ENCODE results near the gene CAMKK2. TPM values are rescaled to one million over a fixed set of nuclear protein-coding genes. Genes with fewer than 3 reads are reported as not detected.
"Not testable (repeated sequence)": the region's sequence is repeated elsewhere in the genome, so short reads cannot be mapped to it uniquely, and the experiment has no call there.

The CAMKK2 gene
- total and polyA plus RNA-seq, 4 donors = 20.7 to 47.6 (median 31.3) TPM

DNA sequence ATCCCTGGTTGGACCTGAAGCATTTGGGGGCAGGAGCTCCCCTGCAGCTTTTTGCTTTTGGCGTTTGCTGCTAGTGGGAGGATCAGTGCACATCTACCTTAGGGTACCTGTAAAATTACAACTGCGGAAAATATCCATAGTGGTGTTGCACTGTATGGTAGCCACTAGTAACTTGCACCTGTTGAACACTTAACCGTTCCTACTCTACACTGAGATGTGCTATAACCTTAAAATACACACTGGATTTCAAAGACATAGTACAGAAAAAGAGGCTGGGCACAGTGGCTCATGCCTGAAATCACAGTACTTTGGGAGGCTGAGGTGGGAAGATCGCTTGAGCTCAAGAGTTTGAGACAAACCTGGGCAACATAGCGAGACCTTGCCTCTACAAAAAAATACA, 83.6 kb downstream of the CAMKK2 start:
- intact Hi-C loops (cut with DNase I) = no loop called here
- Histone ChIP-seq H3K4me3 (ENCODE audit: low read length in 2 of 2) (no peak overlapping the region), H3K36me3 (ENCODE audit: control insufficient read depth in 1 of 2, insufficient read depth in 2 of 2, low read length in 1 of 2) (no peaks in the 10 kb centered on the region), H3K4me1 (ENCODE audit: control insufficient read depth in 1 of 2, insufficient read depth in 2 of 2, low read length in 2 of 2) (no peaks in the 10 kb centered on the region), H3K27ac (ENCODE audit: low read depth in 1 of 2, low read length in 2 of 2) (no peak overlapping the region), H3K27me3 (ENCODE audit: control insufficient read depth in 1 of 2, insufficient read depth in 2 of 2, low read length in 1 of 2) (no peaks in the 10 kb centered on the region), H3K9me3 (ENCODE audit: control insufficient read depth, low read length) (no peaks in the 10 kb centered on the region)
- ATAC-seq (ENCODE audit: low FRiP score) (no peak), DNase-seq (no peak)
- 94 to 95% methylated on average over 5 of the region's 5 CpGs for WGBS, 2 donors

DNA sequence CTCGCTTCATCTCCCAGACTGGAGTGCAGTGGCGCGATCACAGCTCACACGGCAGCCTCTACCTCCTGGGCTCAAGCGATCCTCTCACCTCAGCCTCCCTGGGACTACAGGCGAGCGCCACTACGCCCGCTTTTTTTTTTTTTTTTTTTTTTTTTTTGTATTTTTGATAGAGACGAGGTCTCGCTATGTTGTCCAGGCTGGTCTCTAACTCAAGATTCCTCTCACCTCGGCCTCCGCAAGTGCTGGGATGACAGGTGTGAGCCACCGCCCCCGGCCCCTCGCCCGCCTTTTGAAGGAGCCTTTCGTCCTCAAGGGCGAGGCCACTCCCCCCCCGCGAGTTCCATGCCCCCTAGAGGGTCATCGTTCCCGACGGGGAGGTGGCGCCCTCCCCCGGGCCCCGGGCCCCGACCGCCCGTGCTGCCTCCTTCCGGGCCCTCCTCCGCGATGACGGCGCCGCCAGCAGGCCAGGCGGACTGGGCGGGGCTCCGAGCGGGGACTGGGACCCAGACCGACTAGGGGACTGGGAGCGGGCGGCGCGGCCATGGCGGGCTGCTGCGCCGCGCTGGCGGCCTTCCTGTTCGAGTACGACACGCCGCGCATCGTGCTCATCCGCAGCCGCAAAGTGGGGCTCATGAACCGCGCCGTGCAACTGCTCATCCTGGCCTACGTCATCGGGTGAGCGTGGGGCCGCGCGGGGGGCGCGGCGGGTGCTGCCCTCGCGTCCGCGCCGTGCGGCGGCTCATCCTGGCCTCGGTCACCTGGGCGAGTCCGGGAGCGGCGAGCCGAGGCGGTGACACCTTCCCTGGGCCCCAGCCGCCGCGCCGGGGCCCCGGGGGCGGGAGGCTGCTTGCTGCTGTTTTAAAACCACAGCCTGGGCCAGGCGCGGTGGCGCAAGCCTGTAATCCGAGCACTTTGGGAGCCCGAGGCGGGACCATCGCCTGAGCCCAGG, 86.6 kb downstream of the CAMKK2 start, which contains the start of gene P2RX4:
Gene P2RX4, plus strand, starts transcription at position 506 of the 949 bp plus-strand sequence. Its CDS starts 36 bp downstream, at position 542.
- ATAC-seq (ENCODE audit: low FRiP score) (peak; percentile 92), DNase-seq (peak; percentile 93 to 95)
- WGBS, 2 donors = 7 to 9% methylated on average over 71 to 97 of the region's 97 CpGs
- Histone ChIP-seq H3K4me1 (ENCODE audit: control insufficient read depth in 1 of 2, insufficient read depth in 2 of 2, low read length in 2 of 2) (no peaks in the 10 kb centered on the region), H3K36me3 (ENCODE audit: control insufficient read depth in 1 of 2, insufficient read depth in 2 of 2, low read length in 1 of 2) (no peaks in the 10 kb centered on the region), H3K9me3 (ENCODE audit: control insufficient read depth, low read length) (no peaks in the 10 kb centered on the region), H3K27me3 (ENCODE audit: control insufficient read depth in 1 of 2, insufficient read depth in 2 of 2, low read length in 1 of 2) (no peaks in the 10 kb centered on the region), H3K27ac (ENCODE audit: low read depth in 1 of 2, low read length in 2 of 2) (peak within 1 kb of the TSS in 1 of 2 donors; percentile 27), H3K4me3 (ENCODE audit: low read length in 2 of 2) (peak within 1 kb of the TSS; percentile 45 to 74)
- intact Hi-C loops (cut with DNase I) = no loop called here

DNA sequence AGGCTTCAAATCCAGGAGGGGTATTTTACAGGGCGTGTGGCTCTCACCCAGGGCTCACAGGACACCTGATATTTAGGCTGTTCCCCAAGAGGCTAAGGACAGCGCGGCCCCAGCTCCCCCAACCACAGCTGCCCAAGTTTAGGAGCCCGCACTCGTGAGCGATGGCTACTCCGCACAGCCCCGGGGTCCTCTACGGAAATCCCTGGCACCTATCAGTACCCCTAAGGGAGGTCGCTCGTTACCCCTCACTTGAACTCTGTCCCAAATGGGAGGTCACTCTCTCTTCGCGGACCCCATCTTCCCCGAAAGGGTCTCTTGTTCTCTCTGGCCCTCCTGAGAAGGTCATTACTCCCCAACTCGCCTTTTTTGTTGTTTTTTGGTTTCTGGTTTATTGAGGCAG, 87.3 kb downstream of the CAMKK2 start:
- WGBS, 2 donors = 84 to 86% methylated on average over 15 of the region's 15 CpGs
- Histone ChIP-seq H3K4me3 (ENCODE audit: low read length in 2 of 2) (no peak overlapping the region), H3K9me3 (ENCODE audit: control insufficient read depth, low read length) (no peaks in the 10 kb centered on the region), H3K27ac (ENCODE audit: low read depth in 1 of 2, low read length in 2 of 2) (no peak overlapping the region), H3K36me3 (ENCODE audit: control insufficient read depth in 1 of 2, insufficient read depth in 2 of 2, low read length in 1 of 2) (no peaks in the 10 kb centered on the region), H3K27me3 (ENCODE audit: control insufficient read depth in 1 of 2, insufficient read depth in 2 of 2, low read length in 1 of 2) (no peaks in the 10 kb centered on the region), H3K4me1 (ENCODE audit: control insufficient read depth in 1 of 2, insufficient read depth in 2 of 2, low read length in 2 of 2) (no peaks in the 10 kb centered on the region)
- DNase-seq = peak in 1 of 2 donors; percentile 63
- peak; percentile 11 for ATAC-seq (ENCODE audit: low FRiP score)
- intact Hi-C loops (cut with DNase I) = no loop called here

DNA sequence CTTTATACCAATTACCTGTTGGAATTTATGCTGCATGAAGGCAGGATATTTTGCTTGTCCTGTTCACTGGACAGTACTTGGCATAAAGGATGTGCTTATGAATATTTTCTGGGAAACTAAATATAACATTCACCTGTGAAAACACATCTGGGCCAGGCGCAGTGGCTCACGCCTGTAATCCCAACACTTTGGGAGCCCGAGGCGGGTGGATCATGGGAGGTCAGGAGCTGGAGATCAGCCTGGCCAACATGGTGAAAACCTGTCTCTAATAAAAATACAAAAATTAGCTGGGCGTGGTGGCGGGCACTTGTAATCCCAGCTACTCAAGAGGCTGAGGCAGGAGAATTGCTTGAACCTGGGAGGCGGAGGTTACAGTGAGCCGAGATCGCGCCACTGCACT, 87.9 kb downstream of the CAMKK2 start:
- H3K4me1 ChIP-seq (ENCODE audit: control insufficient read depth in 1 of 2, insufficient read depth in 2 of 2, low read length in 2 of 2); intact Hi-C loops (cut with DNase I); H3K27ac ChIP-seq (ENCODE audit: low read depth in 1 of 2, low read length in 2 of 2); H3K4me3 ChIP-seq (ENCODE audit: low read length in 2 of 2); H3K27me3 ChIP-seq (ENCODE audit: control insufficient read depth in 1 of 2, insufficient read depth in 2 of 2, low read length in 1 of 2); ATAC-seq (ENCODE audit: low FRiP score); H3K9me3 ChIP-seq (ENCODE audit: control insufficient read depth, low read length); H3K36me3 ChIP-seq (ENCODE audit: control insufficient read depth in 1 of 2, insufficient read depth in 2 of 2, low read length in 1 of 2): not testable (repeated sequence)
- DNase-seq = peak in 1 of 2 donors; percentile 51
- 93 to 94% methylated on average over 10 of the region's 10 CpGs for WGBS, 2 donors

DNA sequence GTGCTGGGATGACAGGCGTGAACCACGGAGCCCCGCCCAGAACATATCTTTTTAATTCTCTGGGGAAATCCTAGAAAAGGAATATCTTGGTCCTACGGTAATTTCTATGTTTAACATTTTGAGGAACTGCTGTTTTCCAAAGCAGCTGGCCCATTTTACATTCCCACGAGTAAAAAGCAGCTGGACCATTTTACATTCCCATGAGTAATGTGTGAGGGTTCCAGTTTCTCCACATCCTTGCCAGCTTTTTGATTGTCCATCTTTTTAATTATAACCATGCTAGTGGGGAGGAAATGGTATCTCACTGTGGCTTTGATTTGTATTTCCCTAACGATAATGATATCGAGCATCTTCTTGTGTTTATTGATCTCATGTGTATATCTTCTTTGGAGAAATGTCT, 91.0 kb downstream of the CAMKK2 start:
- H3K27me3 ChIP-seq (ENCODE audit: control insufficient read depth in 1 of 2, insufficient read depth in 2 of 2, low read length in 1 of 2) = no peaks in the 10 kb centered on the region
- H3K4me1 ChIP-seq (ENCODE audit: control insufficient read depth in 1 of 2, insufficient read depth in 2 of 2, low read length in 2 of 2) = no peaks in the 10 kb centered on the region
- no peak overlapping the region for H3K27ac ChIP-seq (ENCODE audit: low read depth in 1 of 2, low read length in 2 of 2)
- 56 to 59% methylated on average over 7 of the region's 7 CpGs for WGBS, 2 donors
- ATAC-seq (ENCODE audit: low FRiP score) = no peak
- peak in 1 of 2 donors; percentile 34 for DNase-seq
- no peaks in the 10 kb centered on the region for H3K9me3 ChIP-seq (ENCODE audit: control insufficient read depth, low read length)
- no peak overlapping the region for H3K4me3 ChIP-seq (ENCODE audit: low read length in 2 of 2)
- H3K36me3 ChIP-seq (ENCODE audit: control insufficient read depth in 1 of 2, insufficient read depth in 2 of 2, low read length in 1 of 2) = no peaks in the 10 kb centered on the region
- intact Hi-C loops (cut with DNase I) = no loop called here

DNA sequence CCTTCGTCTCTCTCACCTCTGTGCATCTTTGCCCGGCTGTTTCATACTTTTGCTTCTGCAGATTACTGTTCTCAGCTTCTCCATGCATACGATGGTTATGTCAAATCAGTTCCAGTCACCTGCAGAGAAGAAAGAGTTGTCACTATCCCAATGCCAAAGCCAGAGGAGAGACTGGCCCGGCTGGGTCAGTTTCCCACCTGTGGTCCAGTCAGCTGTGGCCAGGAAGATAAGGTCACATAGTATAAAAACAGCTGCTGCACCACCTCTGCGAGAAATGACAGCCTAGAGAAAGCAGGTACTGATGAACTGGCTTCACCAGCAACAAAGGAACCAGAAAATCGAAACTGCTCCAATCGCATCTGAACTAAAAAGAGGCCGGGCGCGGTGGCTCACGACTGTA, 93.0 kb downstream of the CAMKK2 start:
- Histone ChIP-seq H3K4me3 (ENCODE audit: low read length in 2 of 2) (no peak overlapping the region), H3K27me3 (ENCODE audit: control insufficient read depth in 1 of 2, insufficient read depth in 2 of 2, low read length in 1 of 2) (no peaks in the 10 kb centered on the region), H3K9me3 (ENCODE audit: control insufficient read depth, low read length) (no peaks in the 10 kb centered on the region), H3K4me1 (ENCODE audit: control insufficient read depth in 1 of 2, insufficient read depth in 2 of 2, low read length in 2 of 2) (no peaks in the 10 kb centered on the region), H3K27ac (ENCODE audit: low read depth in 1 of 2, low read length in 2 of 2) (no peak overlapping the region), H3K36me3 (ENCODE audit: control insufficient read depth in 1 of 2, insufficient read depth in 2 of 2, low read length in 1 of 2) (no peaks in the 10 kb centered on the region)
- ATAC-seq (ENCODE audit: low FRiP score) = no peak
- 90 to 92% methylated on average over 11 of the region's 11 CpGs for WGBS, 2 donors
- intact Hi-C loops (cut with DNase I) = no loop called here
- DNase-seq = peak in 1 of 2 donors; percentile 48

DNA sequence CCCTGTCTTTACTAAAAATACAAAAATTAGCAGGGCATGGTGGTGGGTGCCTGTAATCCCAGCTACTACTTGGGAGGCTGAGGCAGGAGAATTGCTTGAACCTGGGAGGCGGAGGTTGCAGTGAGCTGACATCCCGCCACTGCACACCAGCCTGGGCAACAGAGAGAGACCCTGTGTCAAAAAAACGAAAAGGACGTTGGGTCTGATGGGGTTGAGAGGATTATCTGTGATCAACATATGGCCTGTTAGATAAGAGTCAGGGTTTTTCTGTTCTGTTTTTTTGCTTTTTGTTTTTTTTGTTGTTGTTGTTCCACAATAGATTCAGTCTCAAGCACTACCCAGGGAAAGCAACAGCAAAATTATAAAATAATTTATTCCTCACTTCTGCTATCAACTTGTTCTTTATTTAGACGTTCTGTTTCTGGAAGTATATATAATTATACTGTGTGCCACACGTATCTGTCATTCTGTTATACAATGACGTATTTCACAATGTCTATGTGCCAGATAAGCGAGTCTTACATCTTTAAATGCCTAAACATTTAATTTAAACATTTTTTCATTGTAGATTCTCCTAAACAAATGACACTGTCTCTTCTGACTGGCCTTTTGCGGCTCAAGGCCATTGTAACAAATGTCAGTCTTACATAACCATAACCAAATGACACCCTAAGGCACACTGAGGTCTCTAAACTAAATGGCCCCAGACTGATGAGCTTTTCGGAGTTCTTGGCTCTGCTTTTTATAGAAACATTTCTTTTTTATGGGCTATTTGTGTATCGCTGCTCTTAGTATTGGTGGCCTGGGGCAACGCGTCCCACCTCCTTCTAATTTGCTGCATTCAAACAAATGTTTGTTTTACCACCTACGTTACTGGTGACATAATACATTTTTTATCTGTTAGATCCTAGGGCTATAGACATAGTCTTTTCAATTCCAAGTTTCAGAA, 93.8 kb downstream of the CAMKK2 start:
- Histone ChIP-seq H3K36me3 (ENCODE audit: control insufficient read depth in 1 of 2, insufficient read depth in 2 of 2, low read length in 1 of 2) (no peaks in the 10 kb centered on the region), H3K4me3 (ENCODE audit: low read length in 2 of 2) (no peak overlapping the region), H3K27ac (ENCODE audit: low read depth in 1 of 2, low read length in 2 of 2) (no peak overlapping the region), H3K9me3 (ENCODE audit: control insufficient read depth, low read length) (no peaks in the 10 kb centered on the region), H3K4me1 (ENCODE audit: control insufficient read depth in 1 of 2, insufficient read depth in 2 of 2, low read length in 2 of 2) (no peaks in the 10 kb centered on the region), H3K27me3 (ENCODE audit: control insufficient read depth in 1 of 2, insufficient read depth in 2 of 2, low read length in 1 of 2) (no peaks in the 10 kb centered on the region)
- WGBS, 2 donors = 63 to 69% methylated on average over 14 of the region's 14 CpGs
- intact Hi-C loops (cut with DNase I) = no loop called here
- peak in 1 of 2 donors; percentile 2 for DNase-seq
- no peak for ATAC-seq (ENCODE audit: low FRiP score)

DNA sequence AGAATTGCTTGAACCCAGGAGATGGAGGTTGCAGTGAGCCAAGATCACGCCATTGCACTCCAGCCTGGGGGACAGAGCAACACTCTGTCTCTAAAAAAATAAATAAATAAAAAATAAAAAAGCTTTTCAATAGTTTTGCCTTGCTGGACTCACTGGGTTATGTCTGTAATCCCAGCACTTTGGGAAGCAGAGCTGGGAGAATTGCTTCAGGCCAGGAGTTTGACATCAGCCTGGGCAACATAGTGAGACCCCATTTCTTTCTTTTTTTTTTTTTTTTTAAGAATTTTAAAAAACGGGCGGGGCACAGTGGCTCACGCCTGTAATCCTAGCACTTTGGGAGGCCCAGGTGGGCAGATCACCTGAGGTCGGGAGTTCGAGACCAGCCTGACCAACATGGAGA, 95.4 kb downstream of the CAMKK2 start:
- ATAC-seq (ENCODE audit: low FRiP score); intact Hi-C loops (cut with DNase I): not testable (repeated sequence)

More for the DNA sequence above, 95.4 kb downstream of the CAMKK2 start:
- not testable (repeated sequence) for H3K4me3 ChIP-seq (ENCODE audit: low read length in 2 of 2); H3K27ac ChIP-seq (ENCODE audit: low read depth in 1 of 2, low read length in 2 of 2); H3K4me1 ChIP-seq (ENCODE audit: control insufficient read depth in 1 of 2, insufficient read depth in 2 of 2, low read length in 2 of 2); H3K27me3 ChIP-seq (ENCODE audit: control insufficient read depth in 1 of 2, insufficient read depth in 2 of 2, low read length in 1 of 2); DNase-seq; H3K9me3 ChIP-seq (ENCODE audit: control insufficient read depth, low read length); H3K36me3 ChIP-seq (ENCODE audit: control insufficient read depth in 1 of 2, insufficient read depth in 2 of 2, low read length in 1 of 2)
- 94 to 95% methylated on average over 6 of the region's 6 CpGs for WGBS, 2 donors
